IMR-90 (cell line): Measurements from ENCODE around the gene PTPRG. TPM values are rescaled to one million over a fixed set of nuclear protein-coding genes. Genes with fewer than 3 reads are reported as not detected.

ENCODE experiments used
- ATAC-seq: fragments of 200-7000 bp; cut with Tn5 transposase; 2 replicates; pipeline ENCODE4 v1.9.1; 2020; ENCODE audit warnings: low read depth, mild to moderate bottlenecking, moderate library complexity
- BruUV-seq: library from RNA; stranded (reverse); fragments of 400-500 nt; replicated peaks from 2 replicates; lab custom pipeline; 2021; lab: Mats Ljungman, UMichigan
- CTCF ChIA-PET: fragments of 300-600 bp; formaldehyde crosslinking; extraction: SDS; loops from one replicate; lab custom pipeline; 2021; ENCODE audit warnings: antibody characterized with exemption; lab: Yijun Ruan, JAX
- POLR2A ChIA-PET: fragments of 300-600 bp; sonication (Branson Sonifier 250); formaldehyde crosslinking; loops from one replicate; lab custom pipeline; 2022; ENCODE audit warnings: antibody characterized with exemption; ENCODE audit not compliant: unreplicated experiment; lab: Charles Lee
- DNase-seq: peaks from one replicate; pipeline ENCODE4 v3.0.0; 2013
- H2AFZ ChIP-seq: replicated peaks from 2 replicates; pipeline ENCODE3; 2013; ENCODE audit warnings: low read length, mild to moderate bottlenecking; ENCODE audit not compliant: poor library complexity
- H2AK5ac ChIP-seq: 2 replicates; pipeline ENCODE4 v1.6.1; 2013; ENCODE audit warnings: low read depth, low read length, inconsistent platforms
- H2AK9ac ChIP-seq: replicated peaks from 2 replicates; pipeline ENCODE3; 2013; ENCODE audit warnings: mild to moderate bottlenecking, low read depth, low read length, moderate library complexity; ENCODE audit not compliant: poor library complexity
- H2BK120ac ChIP-seq: 2 replicates; pipeline ENCODE4 v1.6.1; 2013; ENCODE audit warnings: low read depth, low read length, inconsistent platforms
- H2BK15ac ChIP-seq: 3 replicates; pipeline ENCODE4 v1.6.1; 2013; ENCODE audit warnings: low read depth, low read length, inconsistent platforms
- H2BK20ac ChIP-seq: 2 replicates; pipeline ENCODE4 v1.6.1; 2013; ENCODE audit warnings: low read depth, mild to moderate bottlenecking, inconsistent platforms, low read length, moderate library complexity
- H2BK5ac ChIP-seq: 2 replicates; pipeline ENCODE4 v1.6.1; 2013; ENCODE audit warnings: mild to moderate bottlenecking, low read depth, low read length, inconsistent platforms; ENCODE audit not compliant: poor library complexity, severe bottlenecking
- H3K14ac ChIP-seq: replicated peaks from 2 replicates; pipeline ENCODE4 v1.6.1; 2013; ENCODE audit warnings: low read depth, low read length, inconsistent platforms
- H3K18ac ChIP-seq: 2 replicates; pipeline ENCODE4 v1.6.1; 2013; ENCODE audit warnings: low read depth, low read length, control low read depth
- H3K23ac ChIP-seq: 2 replicates; pipeline ENCODE4 v1.6.1; 2013; ENCODE audit warnings: low read depth, low read length, inconsistent platforms
- H3K27ac ChIP-seq: 2 replicates; pipeline ENCODE4 v1.5.1; 2013; ENCODE audit warnings: mild to moderate bottlenecking, control low read depth, low read length; ENCODE audit not compliant: insufficient read depth
- H3K27me3 ChIP-seq: 2 replicates; pipeline ENCODE4 v1.6.1; 2013; ENCODE audit warnings: low read length; ENCODE audit not compliant: control insufficient read depth, insufficient read depth
- H3K36me3 ChIP-seq: 2 replicates; pipeline ENCODE4 v1.6.1; 2013; ENCODE audit warnings: low read length, mixed read lengths; ENCODE audit not compliant: control insufficient read depth, insufficient read depth
- H3K4ac ChIP-seq: 2 replicates; pipeline ENCODE4 v1.6.1; 2013; ENCODE audit warnings: low read depth, low read length, inconsistent platforms
- H3K4me1 ChIP-seq: 2 replicates; pipeline ENCODE4 v1.6.1; 2013; ENCODE audit warnings: low read length, mixed read lengths; ENCODE audit not compliant: control insufficient read depth, insufficient read depth
- H3K4me2 ChIP-seq: 2 replicates; pipeline ENCODE4 v1.6.1; 2013; ENCODE audit warnings: low read depth, mild to moderate bottlenecking, control low read depth, low read length, moderate library complexity
- H3K4me3 ChIP-seq: 2 replicates; pipeline ENCODE4 v1.5.1; 2013; ENCODE audit warnings: low read depth, mild to moderate bottlenecking, control low read depth, low read length, moderate library complexity; ENCODE audit not compliant: insufficient read depth
- H3K56ac ChIP-seq: 2 replicates; pipeline ENCODE4 v1.6.1; 2013; ENCODE audit warnings: low read length, inconsistent platforms; ENCODE audit not compliant: insufficient read depth; ENCODE audit errors: extremely low read depth
- H3K79me1 ChIP-seq, 2 experiments: 2 replicates each; pipeline ENCODE4 v1.6.1; 2013; ENCODE audit warnings: low read length in 2 of 2, inconsistent platforms in 1 of 2, low read depth in 1 of 2
- H3K9ac ChIP-seq: 2 replicates; pipeline ENCODE4 v1.6.1; 2013; ENCODE audit warnings: low read depth, low read length, control low read depth
- H3K9me1 ChIP-seq: 2 replicates; pipeline ENCODE4 v1.6.1; 2013; ENCODE audit warnings: low read length, inconsistent platforms; ENCODE audit not compliant: insufficient read depth
- H3K9me3 ChIP-seq: 2 replicates; pipeline ENCODE4 v1.6.1; 2013; ENCODE audit warnings: low read length; ENCODE audit not compliant: control insufficient read depth, insufficient read depth
- H4K20me1 ChIP-seq: 2 replicates; pipeline ENCODE4 v1.6.1; 2013; ENCODE audit warnings: low read length, inconsistent platforms; ENCODE audit not compliant: insufficient read depth
- H4K5ac ChIP-seq: 2 replicates; pipeline ENCODE4 v1.6.1; 2013; ENCODE audit warnings: mild to moderate bottlenecking, low read depth, low read length, control low read depth
- H4K8ac ChIP-seq, 2 experiments: 2 replicates each; pipeline ENCODE4 v1.6.1; 2013; ENCODE audit warnings: low read depth in 2 of 2, low read length in 2 of 2, control low read depth in 1 of 2, inconsistent platforms in 1 of 2
- H4K91ac ChIP-seq: 2 replicates; pipeline ENCODE4 v1.6.1; 2013; ENCODE audit warnings: low read depth, low read length, inconsistent platforms; ENCODE audit not compliant: insufficient read depth
- BHLHE40 ChIP-seq: fragments of 150-350 bp; IDR thresholded peaks from 2 replicates; pipeline ENCODE4 v1.6.1; 2016; ENCODE audit warnings: mild to moderate bottlenecking, low read depth, low read length
- CEBPB ChIP-seq: IDR thresholded peaks from 2 replicates; pipeline ENCODE4 v1.6.1; 2012; ENCODE audit warnings: low read depth, low read length, improper control_type of control experiment
- CHD1 ChIP-seq: IDR thresholded peaks from 2 replicates; pipeline ENCODE4 v1.6.1; 2012; ENCODE audit warnings: low read depth, low read length, improper control_type of control experiment
- CTCF ChIP-seq: conservative IDR thresholded peaks from 2 replicates; pipeline ENCODE4 v1.5.1; 2012; ENCODE audit warnings: mild to moderate bottlenecking, low read depth, low read length, improper control_type of control experiment
- FOS ChIP-seq: fragments of 150-350 bp; IDR thresholded peaks from 2 replicates; pipeline ENCODE4 v1.6.1; 2016; ENCODE audit warnings: low read depth, low read length
- MAFK ChIP-seq: IDR thresholded peaks from 2 replicates; pipeline ENCODE4 v1.6.1; 2012; ENCODE audit warnings: low read depth, low read length, improper control_type of control experiment
- MAZ ChIP-seq: IDR thresholded peaks from 2 replicates; pipeline ENCODE4 v1.6.1; 2012; ENCODE audit warnings: low read depth, mild to moderate bottlenecking, low read length, improper control_type of control experiment, moderate library complexity, borderline replicate concordance
- MXI1 ChIP-seq: IDR thresholded peaks from 2 replicates; pipeline ENCODE4 v1.6.1; 2012; ENCODE audit warnings: low read depth, mild to moderate bottlenecking, low read length, moderate library complexity, borderline replicate concordance
- NFE2L2 ChIP-seq: fragments of 150-350 bp; IDR thresholded peaks from 2 replicates; pipeline ENCODE4 v1.6.1; 2016; ENCODE audit warnings: low read depth, mild to moderate bottlenecking, low read length
- POLR2A ChIP-seq: IDR thresholded peaks from 2 replicates; pipeline ENCODE4 v1.6.1; 2012; ENCODE audit warnings: mild to moderate bottlenecking, low read depth, low read length
- RAD21 ChIP-seq: IDR thresholded peaks from 2 replicates; pipeline ENCODE4 v1.6.1; 2012; ENCODE audit warnings: low read length, improper control_type of control experiment
- RCOR1 ChIP-seq: IDR thresholded peaks from 2 replicates; pipeline ENCODE4 v1.6.1; 2012; ENCODE audit warnings: mild to moderate bottlenecking, low read length, improper control_type of control experiment; ENCODE audit not compliant: insufficient replicate concordance
- RFX5 ChIP-seq: IDR thresholded peaks from 2 replicates; pipeline ENCODE4 v1.8.0; 2012; ENCODE audit warnings: low read depth, mild to moderate bottlenecking, low read length, moderate library complexity
- SMC3 ChIP-seq: fragments of 150-350 bp; IDR thresholded peaks from 2 replicates; pipeline ENCODE4 v1.6.1; 2016; ENCODE audit warnings: low read depth, mild to moderate bottlenecking, antibody characterized with exemption, low read length, moderate library complexity
- USF2 ChIP-seq: fragments of 150-350 bp; IDR thresholded peaks from 2 replicates; pipeline ENCODE4 v1.6.1; 2017; ENCODE audit warnings: mild to moderate bottlenecking, antibody characterized with exemption, low read length, low read depth
- WGBS, 2 experiments: methylation state at CpG; one replicate each; pipeline versions ENCODE4 v1.1.5 to v1.1.7; 2013; ENCODE audit warnings: missing lambda C conversion rate in 2 of 2; ENCODE audit not compliant: insufficient read length in 1 of 2; ENCODE audit errors: extremely low coverage in 2 of 2; 5-methylcytosine and 5-hydroxymethylcytosine counted together
- dilution Hi-C: fragments of 300-500 bp; cut with HindIII; formaldehyde crosslinking; loops from one replicate; pipeline ENCODE4 v1.14.3; 2018; ENCODE audit warnings: low sequenced_read_pairs; ENCODE audit not compliant: unreplicated experiment
- in situ Hi-C: fragments of 300-500 bp; cut with MboI; formaldehyde crosslinking; loops from 3 replicates; pipeline ENCODE4 v1.14.3; 2019; ENCODE audit warnings: low sequenced_read_pairs, inconsistent platforms, mixed read lengths
- intact Hi-C: fragments of 100-400 bp; cut with micrococcal nuclease; formaldehyde crosslinking; loops from 2 replicates; pipeline ENCODE4 v1.10.0; 2022
- polyA plus RNA-seq, 3 experiments: library from polyadenylated mRNA; depleted of rRNA; stranded (reverse); fragments of >200 nt; gene quantifications; 2 replicates each; pipeline ENCODE4 v1.2.3, GENCODE V29; 2012; ENCODE audit warnings: low replicate concordance in 1 of 3
- total RNA-seq: library from RNA; depleted of rRNA; stranded (reverse); fragments of >200 nt; gene quantifications from 2 replicates; pipeline ENCODE4 v1.2.3, GENCODE V29; 2012

PTPRG gene
- total and polyA plus RNA-seq, 2 of the 4 experiments (the other 2 are of a cell fraction), result 7.7 to 31.0 TPM

GRCh38 chr3:61945657-61946056 is 384.3 kb downstream of the PTPRG start:
- DNase-seq (no peak), ATAC-seq (no peak)
- in situ Hi-C loops, result no loop called here
- intact Hi-C loops, result no loop called here
- no peaks in the 10 kb centered on the region for H3K9me3 ChIP-seq
- TF ChIP-seq CTCF, result no peak
- TF ChIP-seq USF2, result no peak
- TF ChIP-seq CEBPB, result no peak
- TF ChIP-seq MAZ, result no peak
- no peak for TF ChIP-seq NFE2L2
- no peak for TF ChIP-seq CHD1
- no peak for TF ChIP-seq MAFK
- TF ChIP-seq RFX5, result no peak
- no peak for TF ChIP-seq RCOR1
- no peak for TF ChIP-seq MXI1
- TF ChIP-seq POLR2A, result no peak
- TF ChIP-seq FOS, result no peak
- no peak for TF ChIP-seq BHLHE40
- no peak for TF ChIP-seq SMC3
- TF ChIP-seq RAD21, result no peak
- H2BK20ac ChIP-seq, result no peak overlapping the region
- peaks cover 12 to 13% of the 10 kb centered on the region in 2 experiments for H3K79me1 ChIP-seq
- no peak overlapping the region for H3K4me3 ChIP-seq
- WGBS, 2 experiments, result no CpG with 5 or more reads among the region's 3 CpGs
- no peak overlapping the region for H3K27ac ChIP-seq
- no TSS peak for BruUV-seq
- H2AK9ac ChIP-seq, result no peak overlapping the region
- H3K4ac ChIP-seq, result no peak overlapping the region
- dilution Hi-C loops, result no loop called here
- H3K4me1 ChIP-seq, result no peaks in the 10 kb centered on the region
- H3K23ac ChIP-seq, result no peak overlapping the region
- H3K27me3 ChIP-seq, result no peaks in the 10 kb centered on the region
- no peak overlapping the region for H2BK120ac ChIP-seq
- no peaks in the 10 kb centered on the region; the same call in 1 of the 2 replicates for H4K20me1 ChIP-seq
- no peak overlapping the region for H2BK5ac ChIP-seq
- no peak overlapping the region for H3K9ac ChIP-seq
- no peak overlapping the region for H3K18ac ChIP-seq
- no peak overlapping the region for H2AK5ac ChIP-seq
- no peak overlapping the region for H2BK15ac ChIP-seq
- H3K14ac ChIP-seq, result no peak overlapping the region
- no peaks in the 10 kb centered on the region for H3K36me3 ChIP-seq
- ChIA-PET CTCF (interaction anchor here (1.4 to 1.8 kb wide), 2 partner anchors 9 to 242 kb away, joined by 4 to 5 read pairs; no protein-coding TSS in a partner anchor), POLR2A (no interaction called here)
- no peak overlapping the region for H3K4me2 ChIP-seq
- no peak overlapping the region for H4K8ac ChIP-seq
- no peak overlapping the region for H2AFZ ChIP-seq
- no peak overlapping the region for H3K56ac ChIP-seq
- H3K9me1 ChIP-seq, result 0 out of 2 replicates have a peak, but pooled peaks cover 4% of the 10 kb centered on the region
- no peak overlapping the region for H4K91ac ChIP-seq
- H4K5ac ChIP-seq, result no peak overlapping the region
